H1 (cell line): ENCODE measurements around the gene IDH3A. TPM values are rescaled to one million over a fixed set of nuclear protein-coding genes. Genes with fewer than 3 reads are reported as not detected.

Source experiments
- CTCF ChIA-PET: fragments of 300-600 bp; sonication (Branson Sonifier 250); formaldehyde crosslinking; loops from one replicate; lab custom pipeline; 2021; ENCODE audit not compliant: partially characterized antibody; lab: Charles Lee
- POLR2A ChIA-PET: fragments of 300-600 bp; sonication (Branson Sonifier 250); formaldehyde crosslinking; loops from one replicate; lab custom pipeline; 2021; ENCODE audit warnings: inconsistent platforms; ENCODE audit not compliant: partially characterized antibody; lab: Charles Lee
- DNase-seq, 2 experiments: peaks; one replicate each; pipeline versions ENCODE4 v3.0.0 to v3.0.0-alpha.2; 2010 to 2022; ENCODE audit warnings: low spot score in 2 of 2, low read depth in 1 of 2, mixed read lengths in 1 of 2
- FAIRE-seq: peaks from 2 replicates; lab custom pipeline; 2011; peaks lifted over from hg19 to GRCh38; lab: Jason Lieb, UNC
- H2AFZ ChIP-seq: 2 replicates; pipeline ENCODE4 v1.8.1; 2012; ENCODE audit warnings: low read length, inconsistent platforms
- H2AK5ac ChIP-seq: 2 replicates; pipeline ENCODE4 v1.6.1; 2013; ENCODE audit warnings: low read depth, low read length
- H2BK120ac ChIP-seq: replicated peaks from 2 replicates; pipeline ENCODE3; 2013; ENCODE audit warnings: low read depth, low read length, inconsistent platforms
- H2BK12ac ChIP-seq: 2 replicates; pipeline ENCODE4 v1.6.1; 2013; ENCODE audit warnings: low read depth, low read length
- H2BK15ac ChIP-seq: 2 replicates; pipeline ENCODE4 v1.6.1; 2013; ENCODE audit warnings: low read length
- H2BK20ac ChIP-seq: 2 replicates; pipeline ENCODE4 v1.6.1; 2013; ENCODE audit warnings: low read length
- H2BK5ac ChIP-seq: 2 replicates; pipeline ENCODE4 v1.6.1; 2013; ENCODE audit warnings: low read depth, low read length
- H3K14ac ChIP-seq: 2 replicates; pipeline ENCODE4 v1.6.1; 2013; ENCODE audit warnings: inconsistent platforms; ENCODE audit not compliant: insufficient read length
- H3K18ac ChIP-seq: 2 replicates; pipeline ENCODE4 v1.6.1; 2013; ENCODE audit warnings: low read length; ENCODE audit errors: extremely low read depth
- H3K23ac ChIP-seq: 2 replicates; pipeline ENCODE4 v1.6.1; 2013; ENCODE audit warnings: inconsistent platforms; ENCODE audit not compliant: insufficient read length
- H3K23me2 ChIP-seq: 2 replicates; pipeline ENCODE4 v1.6.1; 2013; ENCODE audit warnings: low read depth, low read length
- H3K27ac ChIP-seq: 2 replicates; pipeline ENCODE4 v1.6.1; 2011; ENCODE audit warnings: low read depth, low read length, inconsistent platforms
- H3K27me3 ChIP-seq, 4 experiments: replicated peaks in 1 of 4; 1 replicate in 1 of 4; 2 replicates in 3 of 4; pipeline versions ENCODE4 v1.6.1 to v1.8.1; 2011 to 2013; ENCODE audit warnings: low read length in 3 of 4, mild to moderate bottlenecking in 3 of 4, inconsistent platforms in 2 of 4, mixed read lengths in 2 of 4, moderate library complexity in 1 of 4; ENCODE audit not compliant: control insufficient read depth in 3 of 4, insufficient read depth in 3 of 4; ENCODE audit errors: extremely low read depth in 1 of 4
- H3K36me3 ChIP-seq, 4 experiments: 2 replicates each; pipeline versions ENCODE4 v1.6.1 to v1.8.1; 2011 to 2013; ENCODE audit warnings: mild to moderate bottlenecking in 4 of 4, low read length in 3 of 4, moderate library complexity in 2 of 4, control low read depth in 1 of 4, inconsistent platforms in 1 of 4; ENCODE audit not compliant: insufficient read depth in 4 of 4, control insufficient read depth in 2 of 4
- H3K4ac ChIP-seq: replicated peaks from 2 replicates; pipeline ENCODE3; 2013; ENCODE audit warnings: low read length, low read depth, mixed read lengths, inconsistent platforms; ENCODE audit not compliant: insufficient read length
- H3K4me1 ChIP-seq, 4 experiments: replicated peaks in 1 of 4; 1 replicate in 1 of 4; 2 replicates in 3 of 4; pipeline versions ENCODE4 v1.6.1 to v1.8.1; 2011 to 2013; ENCODE audit warnings: low read length in 3 of 4, inconsistent platforms in 2 of 4, mixed read lengths in 1 of 4; ENCODE audit not compliant: insufficient read depth in 4 of 4, control insufficient read depth in 3 of 4
- H3K4me2 ChIP-seq, 2 experiments: 2 replicates each; pipeline versions ENCODE4 v1.6.1 to v1.8.1; 2011 to 2013; ENCODE audit warnings: low read depth in 2 of 2, low read length in 2 of 2, control low read depth in 1 of 2, inconsistent platforms in 1 of 2, mild to moderate bottlenecking in 1 of 2; ENCODE audit not compliant: insufficient read depth in 1 of 2
- H3K4me3 ChIP-seq, 4 experiments: fragments of 200-600, 300-600 bp in 1 of 4; sonication (generic), shearing (Covaris generic), sonication (Bioruptor Twin) in 1 of 4; 2 replicates each; pipeline versions ENCODE4 v1.5.1 to v1.8.1; 2011 to 2016; ENCODE audit warnings: low read length in 4 of 4, low read depth in 3 of 4, control low read depth in 2 of 4, inconsistent platforms in 2 of 4, mild to moderate bottlenecking in 2 of 4, mixed read lengths in 1 of 4, moderate library complexity in 1 of 4; ENCODE audit not compliant: insufficient read depth in 2 of 4; ENCODE audit errors: extremely low read depth in 1 of 4
- H3K56ac ChIP-seq: replicated peaks from 2 replicates; pipeline ENCODE3; 2013; ENCODE audit warnings: low read depth, mild to moderate bottlenecking, mixed read lengths, low read length, inconsistent platforms; ENCODE audit not compliant: insufficient read length
- H3K79me1 ChIP-seq: 2 replicates; pipeline ENCODE4 v1.6.1; 2013; ENCODE audit warnings: low read depth, low read length, control low read depth
- H3K79me2 ChIP-seq, 2 experiments: 2 replicates each; pipeline versions ENCODE4 v1.6.1 to v1.8.1; 2012 to 2013; ENCODE audit warnings: low read length in 2 of 2, mild to moderate bottlenecking in 2 of 2, inconsistent platforms in 1 of 2; ENCODE audit not compliant: insufficient read depth in 2 of 2, control insufficient read depth in 1 of 2
- H3K9ac ChIP-seq, 4 experiments: replicated peaks in 1 of 4; 1 replicate in 1 of 4; 2 replicates in 3 of 4; pipeline versions ENCODE4 v1.6.1 to v1.8.1; 2011 to 2013; ENCODE audit warnings: low read depth in 3 of 4, low read length in 3 of 4, control low read depth in 2 of 4, mild to moderate bottlenecking in 2 of 4, moderate library complexity in 2 of 4, inconsistent platforms in 1 of 4; ENCODE audit errors: extremely low read depth in 1 of 4
- H3K9me3 ChIP-seq, 2 experiments: 2 replicates each; pipeline versions ENCODE4 v1.6.1 to v1.8.1; 2012 to 2013; ENCODE audit warnings: mild to moderate bottlenecking in 2 of 2, moderate library complexity in 2 of 2, control low read depth in 1 of 2, inconsistent platforms in 1 of 2, low read depth in 1 of 2, low read length in 1 of 2, mixed read lengths in 1 of 2; ENCODE audit not compliant: insufficient read depth in 2 of 2
- H4K20me1 ChIP-seq, 2 experiments: replicated peaks in 1 of 2; 2 replicates each; pipeline versions ENCODE3 to v1.8.1; 2011 to 2013; ENCODE audit warnings: inconsistent platforms in 2 of 2, low read length in 2 of 2, mild to moderate bottlenecking in 1 of 2; ENCODE audit not compliant: insufficient read depth in 2 of 2, control insufficient read depth in 1 of 2
- H4K5ac ChIP-seq: 2 replicates; pipeline ENCODE4 v1.6.1; 2013; ENCODE audit warnings: low read length, low read depth, mixed read lengths, inconsistent platforms; ENCODE audit not compliant: insufficient read length
- H4K8ac ChIP-seq: 2 replicates; pipeline ENCODE4 v1.8.0; 2013; ENCODE audit warnings: mild to moderate bottlenecking, moderate library complexity, low read length, inconsistent platforms; ENCODE audit not compliant: insufficient read depth; ENCODE audit errors: extremely low read depth
- H4K91ac ChIP-seq: replicated peaks from 2 replicates; pipeline ENCODE3; 2013; ENCODE audit warnings: low read length, mixed read lengths, inconsistent platforms; ENCODE audit not compliant: insufficient read length
- BCL11A ChIP-seq, 2 experiments: IDR thresholded peaks; one replicate each; pipeline ENCODE4 v1.6.1; 2011; ENCODE audit warnings: low read depth in 2 of 2, low read length in 2 of 2, mild to moderate bottlenecking in 2 of 2
- CHD2 ChIP-seq: IDR thresholded peaks from 2 replicates; pipeline ENCODE4 v1.6.1; 2012; ENCODE audit warnings: low read length, improper control_type of control experiment
- FOSL1 ChIP-seq: IDR thresholded peaks from 2 replicates; pipeline ENCODE4 v1.6.1; 2011; ENCODE audit warnings: mild to moderate bottlenecking, low read depth, low read length, moderate library complexity; ENCODE audit not compliant: insufficient read depth
- SIX5 ChIP-seq: IDR thresholded peaks from 2 replicates; pipeline ENCODE4 v1.6.1; 2011; ENCODE audit warnings: mild to moderate bottlenecking, low read depth, low read length
- SUZ12 ChIP-seq: fragments of 200-600 bp; sonication (generic); IDR thresholded peaks from 2 replicates; pipeline ENCODE4 v1.6.1; 2012; ENCODE audit warnings: mild to moderate bottlenecking, inconsistent platforms, low read length, moderate library complexity, mixed read lengths
- YY1 ChIP-seq: IDR thresholded peaks from 2 replicates; pipeline ENCODE4 v1.6.1; 2011; ENCODE audit warnings: low read depth, mild to moderate bottlenecking, low read length
- WGBS, 2 experiments: shearing (Covaris generic) in 1 of 2; methylation state at CpG; one replicate each; pipeline versions ENCODE4 v1.1.6 to v1.1.7; 2013 to 2015; ENCODE audit warnings: low lambda C conversion rate in 2 of 2, mixed read lengths in 2 of 2, inconsistent platforms in 1 of 2, low coverage in 1 of 2, missing lambda C conversion rate in 1 of 2; ENCODE audit not compliant: insufficient replicate concordance in 2 of 2, insufficient coverage in 1 of 2, insufficient read length in 1 of 2; ENCODE audit errors: extremely low coverage in 1 of 2, missing lambda C conversion rate in 1 of 2; 5-methylcytosine and 5-hydroxymethylcytosine counted together
- polyA plus RNA-seq, 7 experiments: library from polyadenylated mRNA; depleted of rRNA in 3 of 7; stranded (reverse) in 5 of 7; unstranded in 2 of 7; fragments of >200 nt in 5 of 7; fragments of 200-250 nt in 2 of 7; gene quantifications; 1 replicate in 5 of 7; 2 replicates in 1 of 7; 4 replicates in 1 of 7; pipeline versions ENCODE4 v1.2.1 to v1.2.3, GENCODE V29; 2011 to 2013; ENCODE audit warnings: missing spikeins in 2 of 7, mixed read lengths in 2 of 7
- total RNA-seq: library from RNA; stranded (reverse); fragmentation: NEBNext Ultra II Directional; extraction: Animal tissue kit (Norgen Biotek cat#: 25700); gene quantifications from 2 replicates; pipeline ENCODE4 v1.2.1, GENCODE V29; 2021

Gene IDH3A
- total and polyA plus RNA-seq, 2 of the 8 experiments (the other 6 are each of a cell fraction or from before 2014, with no cell fraction given): 23.4 to 36.8 TPM

DNA sequence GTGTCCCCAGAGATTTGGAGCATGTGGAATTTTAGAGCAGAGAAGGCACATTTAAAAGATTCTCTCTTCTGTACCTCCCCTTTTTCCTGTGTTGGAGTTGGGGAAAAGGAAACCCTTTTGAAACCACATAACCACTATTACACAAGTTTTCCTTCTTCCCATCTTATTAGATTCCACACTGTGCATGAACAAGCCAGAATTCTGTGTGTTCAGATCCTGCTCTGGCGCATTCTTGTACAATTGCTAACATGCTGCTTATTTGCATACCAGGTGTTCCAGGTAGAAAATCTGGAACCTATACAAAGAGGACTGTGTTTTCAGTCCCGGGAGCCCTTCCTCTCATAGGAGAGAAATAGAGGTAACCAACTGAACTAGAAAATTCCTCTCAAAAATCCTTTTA lies 15.4 kb upstream of the IDH3A start:
- POLR2A ChIA-PET: no interaction called here
- Histone ChIP-seq H2AK5ac (no peak overlapping the region), H3K23me2 (peaks cover 10% of the 10 kb centered on the region), H3K4me3 (no peak overlapping the region), H3K18ac (no peak overlapping the region), H3K27ac (no peak overlapping the region), H2AFZ (no peak overlapping the region)
- TF ChIP-seq SUZ12 (no peak), SIX5 (no peak), FOSL1 (no peak), BCL11A (IDR thresholded peaks at IDR 0.05; ENCODE audit: low read depth in 2 of 2, low read length in 2 of 2) (no peak), YY1 (no peak), CHD2 (no peak)
- TF ChIP-seq, all 59 proteins: peak for 0
- no peak overlapping the region for H2BK20ac ChIP-seq
- H3K4ac ChIP-seq: no peak overlapping the region
- WGBS, 2 experiments: 97% methylated on average over 2 of the region's 2 CpGs; no CpG with 5 or more reads in 1 of the 2 experiments
- no peaks in the 10 kb centered on the region for H3K79me2 ChIP-seq
- no peak overlapping the region for H3K4me2 ChIP-seq
- CTCF ChIA-PET: interaction anchor here (0.6 kb wide), 1 partner anchor 25 kb away, joined by 3 read pairs; no protein-coding TSS in a partner anchor
- H3K14ac ChIP-seq: no peak overlapping the region
- FAIRE-seq (no peak), DNase-seq (no peak)
- no peaks in the 10 kb centered on the region for H4K20me1 ChIP-seq
- H3K79me1 ChIP-seq: peaks cover 3% of the 10 kb centered on the region; the same call in 1 of the 2 replicates
- no peak overlapping the region for H2BK120ac ChIP-seq
- no peaks in the 10 kb centered on the region for H3K36me3 ChIP-seq
- H3K9me3 ChIP-seq: no peaks in the 10 kb centered on the region
- no peaks in the 10 kb centered on the region; a peak in 1 of 7 replicates for H3K27me3 ChIP-seq
- H2BK12ac ChIP-seq: no peak overlapping the region
- H4K91ac ChIP-seq: no peak overlapping the region
- no peak overlapping the region for H3K56ac ChIP-seq
- H3K9ac ChIP-seq: no peak overlapping the region
- no peak overlapping the region for H2BK5ac ChIP-seq
- no peak overlapping the region for H4K5ac ChIP-seq
- no peak overlapping the region for H3K23ac ChIP-seq
- no peak overlapping the region for H4K8ac ChIP-seq
- H2BK15ac ChIP-seq: no peak overlapping the region
- peaks cover 0 to 19% (median 12%) of the 10 kb centered on the region in 4 experiments; a peak in 6 of 7 replicates for H3K4me1 ChIP-seq
